ENCODE results near the gene MPPED2.
"Not testable (repeated sequence)": the region's sequence is repeated elsewhere in the genome, so short reads cannot be mapped to it uniquely, and the experiment has no call there.

Gene MPPED2

GRCh38 chr11:30578406-30578805 is 7.7 kb downstream of the MPPED2 start:
- no peak for DNase-seq

GRCh38 chr11:30573951-30574350 is 12.2 kb downstream of the MPPED2 start:
- no peak for DNase-seq

DNA sequence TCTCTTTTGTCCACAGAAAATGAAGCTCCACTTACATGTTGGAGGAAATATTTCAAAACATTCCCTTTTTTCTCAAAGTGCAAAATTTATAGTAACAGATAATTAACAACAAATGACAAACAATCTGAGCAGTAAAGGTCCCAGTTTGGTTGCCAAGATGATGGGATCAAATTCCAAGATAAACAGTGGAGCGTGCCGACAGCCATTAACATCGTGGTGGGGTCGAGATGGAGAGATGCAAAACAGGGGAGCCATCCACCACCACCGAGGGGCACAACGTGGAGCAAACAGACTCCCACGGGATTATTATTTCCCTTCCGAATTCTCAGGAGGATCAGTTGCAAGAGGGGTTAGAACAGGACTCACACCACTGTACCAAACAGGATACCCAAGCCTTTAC is 17.2 kb downstream of the MPPED2 start:
- DNase-seq, result no peak

- DNase-seq, result no peak
Observed at GRCh38 chr11:30567644-30568043, 18.5 kb downstream of the MPPED2 start.

- DNase-seq, result no peak
Observed at GRCh38 chr11:30567120-30567519, 19.0 kb downstream of the MPPED2 start.

GRCh38 chr11:30566482-30566881 is 19.7 kb downstream of the MPPED2 start:
- no peak for DNase-seq

DNA sequence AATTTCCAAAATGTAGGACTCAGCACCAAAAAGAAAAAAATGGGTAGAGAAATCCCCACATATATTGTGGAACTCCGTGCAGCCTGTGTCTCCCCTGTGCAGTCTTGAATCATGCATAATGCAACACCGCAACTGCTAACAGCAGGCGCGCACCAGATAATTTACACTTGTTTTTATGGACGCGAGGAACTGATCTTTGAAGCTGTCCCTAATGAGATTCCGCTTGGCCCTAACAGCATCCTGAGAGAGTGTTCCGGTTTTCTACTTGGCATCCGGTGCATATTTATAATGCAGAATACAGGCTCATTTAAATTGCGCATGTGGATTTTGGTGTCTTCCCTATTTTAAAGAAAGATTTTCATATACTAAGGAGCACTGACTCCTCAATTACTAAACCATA is 21.1 kb downstream of the MPPED2 start:
- DNase-seq, result no peak

DNA sequence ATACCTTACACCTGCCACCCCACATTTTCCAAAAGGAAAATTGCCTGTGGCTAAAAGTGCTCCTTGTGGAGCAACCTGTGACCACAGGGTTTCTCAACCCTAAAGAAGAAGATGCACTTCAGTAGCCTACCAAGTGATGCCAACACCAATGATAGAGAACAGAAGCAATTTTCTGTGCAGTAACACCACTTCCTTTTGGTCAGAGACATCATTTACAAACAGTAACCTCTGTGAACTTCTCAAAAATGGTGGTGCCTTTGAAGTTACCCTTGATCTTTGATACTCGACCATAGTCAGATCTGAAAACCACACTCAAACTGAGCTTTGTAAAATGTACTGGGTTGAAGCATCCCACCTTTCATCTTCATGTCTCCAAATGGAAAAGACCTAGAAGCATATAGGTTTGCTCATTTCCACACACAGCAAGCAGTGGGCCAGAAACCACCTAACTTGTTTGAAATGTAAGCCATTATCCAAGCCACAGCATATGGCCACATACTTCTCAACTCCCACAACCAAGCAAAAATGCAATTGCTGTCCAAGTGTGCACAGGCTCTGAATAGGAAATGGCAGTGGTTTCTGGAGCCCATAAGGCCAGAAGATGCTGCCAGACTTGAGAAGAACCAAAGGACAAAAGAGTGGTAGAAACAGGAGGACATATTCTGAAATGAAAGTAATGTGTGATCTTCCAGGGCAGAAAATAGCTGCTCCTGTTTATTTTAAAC is 24.3 kb downstream of the MPPED2 start:
- DNase-seq, result no peak

- no peak for DNase-seq
Observed at GRCh38 chr11:30560206-30561106, 25.7 kb downstream of the MPPED2 start.

DNA sequence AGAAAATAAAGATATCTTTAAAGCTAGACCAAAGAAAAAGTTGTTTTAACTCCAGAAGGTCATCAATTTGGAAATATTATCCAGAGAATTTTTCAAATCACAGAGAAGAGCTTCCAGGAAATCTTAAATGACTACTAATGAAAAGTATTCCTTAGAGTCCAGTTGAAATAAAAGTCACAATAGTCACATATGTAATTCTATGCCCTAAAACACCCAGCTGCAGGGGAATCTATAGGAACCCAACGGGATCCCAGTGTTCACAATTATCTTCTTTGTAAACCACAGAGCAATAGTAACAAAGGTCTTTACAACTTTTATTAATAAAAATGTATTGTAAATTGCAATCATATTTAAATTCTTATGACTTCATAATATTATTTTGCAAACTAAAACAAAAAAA is 27.1 kb downstream of the MPPED2 start:
- DNase-seq, result no peak

DNA sequence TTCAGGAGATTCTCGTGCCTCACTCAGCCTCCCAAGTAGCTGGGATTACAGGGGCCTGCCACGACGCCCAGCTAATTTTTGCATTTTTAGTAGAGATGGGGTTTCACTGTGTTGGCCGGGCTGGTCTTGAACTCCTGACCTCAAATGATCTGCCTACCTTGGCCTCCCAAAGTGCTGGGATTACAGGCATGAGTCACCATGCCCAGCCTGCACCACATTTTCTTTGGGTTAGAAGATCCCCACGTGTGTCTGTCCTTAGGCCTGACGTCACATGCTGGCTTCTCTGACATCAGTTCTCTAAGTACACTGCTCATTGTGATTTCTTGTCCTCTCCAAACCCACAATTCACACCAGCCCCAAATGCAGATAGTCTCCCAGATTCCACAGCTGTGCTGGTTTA is 31.6 kb downstream of the MPPED2 start:
- not testable (repeated sequence) for DNase-seq

- no peak for DNase-seq
Observed at GRCh38 chr11:30553521-30554110, 32.5 kb downstream of the MPPED2 start.

GRCh38 chr11:30552839-30553238 is 33.3 kb downstream of the MPPED2 start:
- DNase-seq, result no peak

DNA sequence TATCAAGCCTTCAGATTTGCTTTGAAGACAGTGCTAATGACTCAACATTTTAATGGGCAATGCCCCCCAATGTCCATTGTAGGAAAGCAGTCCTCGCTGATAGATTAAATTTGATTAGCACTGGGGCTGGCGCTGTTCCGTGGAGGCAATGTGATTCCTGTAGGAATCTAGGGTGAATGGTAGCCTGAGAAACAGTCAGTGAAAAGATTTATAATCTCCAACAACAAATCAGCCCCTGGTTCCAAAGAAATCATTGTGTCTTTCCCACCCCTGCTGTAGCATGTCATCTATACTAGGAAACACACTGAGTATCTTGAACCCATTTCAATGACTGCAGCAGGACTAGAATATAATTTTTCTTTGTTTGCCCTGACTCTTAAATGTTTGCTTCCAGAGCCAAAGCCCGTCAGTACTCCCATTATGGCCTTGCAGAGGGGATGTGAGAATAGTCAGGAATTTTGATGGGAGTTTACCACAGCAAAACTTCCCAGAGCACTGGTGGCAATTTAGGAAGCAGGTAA is 36.1 kb downstream of the MPPED2 start:
- DNase-seq, result no peak

DNA sequence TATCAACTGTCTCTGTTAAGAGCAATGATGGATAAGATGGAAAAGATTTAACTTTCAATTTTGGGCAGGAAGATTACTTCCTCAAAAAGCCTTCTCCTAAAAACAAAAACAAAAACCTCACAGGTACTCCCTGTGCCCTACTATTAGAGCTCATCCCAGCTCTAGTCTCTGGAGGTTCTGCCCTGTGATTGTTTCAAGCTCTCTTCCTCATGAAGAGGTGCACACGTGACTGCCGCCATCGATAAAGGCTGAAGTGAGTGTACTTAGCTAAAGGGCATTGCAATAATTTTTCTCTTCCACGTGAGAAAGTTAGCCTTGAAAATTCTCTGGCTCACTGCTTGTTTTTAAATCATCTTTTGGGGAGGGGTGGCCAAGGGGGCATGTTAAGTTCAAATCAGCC is 36.6 kb downstream of the MPPED2 start:
- no peak for DNase-seq

DNA sequence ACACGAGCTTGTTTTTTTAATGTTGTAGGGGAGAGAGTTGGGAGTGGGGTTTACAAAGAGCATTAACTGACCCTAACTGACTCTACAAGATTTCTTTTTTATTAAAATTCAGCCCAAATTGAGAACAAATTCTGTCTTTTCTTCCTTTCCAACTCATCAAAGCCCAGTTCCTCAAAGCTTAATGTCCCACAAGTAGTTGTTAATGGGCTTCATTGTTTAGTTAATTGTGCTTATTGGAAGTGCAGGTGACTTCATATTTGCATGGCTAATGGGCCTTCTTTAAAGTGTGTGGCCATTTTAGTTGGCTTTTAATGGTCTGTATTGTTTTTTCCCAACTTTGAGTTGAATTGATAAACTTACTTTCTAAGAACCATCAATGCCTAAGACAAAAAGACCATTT is 39.8 kb downstream of the MPPED2 start:
- DNase-seq, result no peak

- DNase-seq, result no peak
Observed at GRCh38 chr11:30545507-30545906, 40.6 kb downstream of the MPPED2 start.

DNA sequence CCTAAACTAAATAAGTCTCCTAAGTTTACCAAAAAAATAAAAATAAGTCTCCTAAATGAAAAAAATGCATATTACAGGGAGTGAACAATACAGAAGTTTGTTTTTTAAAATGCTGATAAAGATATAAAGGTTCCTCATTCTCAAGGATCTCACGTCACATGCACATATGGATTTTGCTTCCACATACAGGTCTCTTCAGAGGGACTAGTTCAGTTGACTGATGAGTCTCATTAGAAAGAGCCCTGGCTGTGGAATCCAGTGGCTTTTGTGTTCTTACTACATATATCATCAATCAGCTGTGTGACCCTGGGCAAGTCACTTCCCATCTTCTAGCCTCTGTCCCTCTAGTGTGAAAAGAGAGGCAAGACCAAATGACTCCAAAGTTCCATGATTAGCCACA is 43.1 kb downstream of the MPPED2 start:
- DNase-seq, result no peak

DNA sequence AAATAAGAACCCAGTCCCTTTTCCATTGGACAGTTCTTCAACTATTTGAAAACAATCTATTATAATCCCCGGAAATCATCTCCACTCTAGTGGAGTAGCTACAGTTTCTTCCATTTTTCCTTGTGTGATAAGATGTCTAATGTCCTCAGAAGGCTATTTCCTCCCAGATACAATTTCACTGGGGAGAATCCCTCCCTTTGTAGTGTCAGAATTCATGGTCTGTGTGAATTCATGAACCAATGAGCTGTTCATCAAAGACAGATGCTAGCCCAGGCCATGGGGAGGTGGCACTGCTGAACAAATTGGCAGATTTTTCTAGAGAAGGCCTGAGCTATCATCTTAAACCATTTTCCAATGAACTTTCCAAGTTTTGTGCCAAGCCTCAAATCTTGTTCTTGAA is 45.4 kb downstream of the MPPED2 start:
- no peak for DNase-seq

GRCh38 chr11:30538251-30538650 is 47.9 kb downstream of the MPPED2 start:
- DNase-seq, result no peak

DNA sequence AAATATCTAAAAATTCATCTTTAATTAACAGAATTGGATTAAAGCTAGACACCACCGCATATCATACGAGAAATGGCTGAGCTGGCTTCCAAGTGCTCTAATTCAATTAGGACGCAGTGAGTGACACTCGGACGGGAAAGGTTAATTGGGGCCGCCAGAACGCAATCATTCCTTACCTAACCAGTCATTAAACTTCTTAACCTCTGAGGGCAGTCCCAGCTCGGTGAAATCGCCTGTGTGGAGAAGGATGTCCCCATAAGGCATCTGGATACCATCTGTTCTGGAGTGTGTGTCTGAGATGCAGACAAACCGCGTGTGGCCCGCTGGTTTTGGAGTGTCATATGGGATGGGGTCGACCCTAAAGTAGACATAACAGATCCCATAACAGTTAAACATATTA is 50.3 kb downstream of the MPPED2 start:
- DNase-seq, result no peak

GRCh38 chr11:30533445-30533947 is 52.7 kb downstream of the MPPED2 start:
- DNase-seq, result no peak

- DNase-seq, result no peak
Observed at GRCh38 chr11:30527566-30527965, 58.6 kb downstream of the MPPED2 start.
